LNCAP (cell line): ENCODE data around the gene CCT8.

Experiments
- TF ChIP-seq, protein P1 (sequence below): fragments of 450-650 bp; IDR thresholded peaks from 2 replicates; pipeline ENCODE4 v1.5.1; 2017; ENCODE audit warnings: mild to moderate bottlenecking

The CCT8 gene

DNA sequence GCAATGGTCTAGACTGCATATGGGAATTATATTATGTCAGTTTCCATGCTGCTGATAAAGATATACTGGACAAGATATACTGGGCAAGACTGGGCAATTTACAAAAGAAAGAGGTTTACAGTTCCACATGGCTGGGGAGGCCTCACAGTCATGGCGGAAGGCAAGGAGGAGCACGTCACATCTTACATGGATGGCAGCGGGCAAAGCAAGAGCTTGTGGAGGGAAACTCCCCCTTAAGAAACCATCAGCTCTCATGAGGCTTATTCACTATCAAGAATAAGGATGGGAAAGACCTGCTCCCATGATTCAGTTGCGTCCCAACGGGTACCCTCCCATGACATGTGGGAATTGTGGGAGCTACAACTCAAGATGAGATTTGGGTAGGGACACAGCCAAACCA is 21.2 kb downstream of the CCT8 start:
- TF ChIP-seq, protein P1, sequence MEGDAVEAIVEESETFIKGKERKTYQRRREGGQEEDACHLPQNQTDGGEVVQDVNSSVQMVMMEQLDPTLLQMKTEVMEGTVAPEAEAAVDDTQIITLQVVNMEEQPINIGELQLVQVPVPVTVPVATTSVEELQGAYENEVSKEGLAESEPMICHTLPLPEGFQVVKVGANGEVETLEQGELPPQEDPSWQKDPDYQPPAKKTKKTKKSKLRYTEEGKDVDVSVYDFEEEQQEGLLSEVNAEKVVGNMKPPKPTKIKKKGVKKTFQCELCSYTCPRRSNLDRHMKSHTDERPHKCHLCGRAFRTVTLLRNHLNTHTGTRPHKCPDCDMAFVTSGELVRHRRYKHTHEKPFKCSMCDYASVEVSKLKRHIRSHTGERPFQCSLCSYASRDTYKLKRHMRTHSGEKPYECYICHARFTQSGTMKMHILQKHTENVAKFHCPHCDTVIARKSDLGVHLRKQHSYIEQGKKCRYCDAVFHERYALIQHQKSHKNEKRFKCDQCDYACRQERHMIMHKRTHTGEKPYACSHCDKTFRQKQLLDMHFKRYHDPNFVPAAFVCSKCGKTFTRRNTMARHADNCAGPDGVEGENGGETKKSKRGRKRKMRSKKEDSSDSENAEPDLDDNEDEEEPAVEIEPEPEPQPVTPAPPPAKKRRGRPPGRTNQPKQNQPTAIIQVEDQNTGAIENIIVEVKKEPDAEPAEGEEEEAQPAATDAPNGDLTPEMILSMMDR, result no peak

DNA sequence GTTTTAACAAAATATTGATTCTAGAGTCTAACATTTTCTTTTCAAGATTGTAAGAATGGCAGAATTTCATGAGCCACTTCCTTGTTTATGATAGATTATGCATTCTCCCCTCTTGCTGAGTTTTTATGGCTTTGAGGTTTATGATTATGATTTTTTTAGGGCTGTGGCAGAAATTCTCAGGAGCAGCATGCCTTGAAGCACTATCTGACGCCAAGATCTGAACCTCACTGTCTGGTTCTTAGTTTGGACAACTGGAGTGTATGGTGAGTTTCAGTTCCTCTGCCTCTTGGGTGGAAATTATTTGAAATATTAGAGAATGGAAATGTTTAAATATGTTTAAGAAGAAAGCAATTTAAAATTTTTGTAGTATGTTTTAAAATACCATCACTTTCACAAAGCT is 38.8 kb downstream of the CCT8 start:
- TF ChIP-seq, protein P1, result no peak

DNA sequence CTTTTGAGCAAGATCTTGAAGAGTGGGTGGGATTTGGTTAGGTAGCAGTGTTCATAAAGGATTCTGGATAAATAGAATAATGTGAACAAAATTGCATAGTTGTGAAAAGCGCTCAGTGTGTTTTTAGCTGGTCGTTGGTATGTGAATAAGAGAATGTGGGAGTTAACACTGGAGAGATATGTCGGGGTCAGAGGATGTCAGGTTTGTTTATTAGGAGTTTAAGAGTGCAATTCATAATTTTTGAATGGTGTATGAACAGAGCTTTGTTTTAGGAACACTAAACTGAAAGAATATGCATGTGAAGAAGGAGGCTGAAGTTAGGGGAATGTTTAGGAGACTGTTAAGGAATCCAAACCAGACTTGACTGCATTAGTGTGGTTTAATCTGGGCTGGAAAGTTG is 39.6 kb downstream of the CCT8 start:
- TF ChIP-seq, protein P1, result no peak

DNA sequence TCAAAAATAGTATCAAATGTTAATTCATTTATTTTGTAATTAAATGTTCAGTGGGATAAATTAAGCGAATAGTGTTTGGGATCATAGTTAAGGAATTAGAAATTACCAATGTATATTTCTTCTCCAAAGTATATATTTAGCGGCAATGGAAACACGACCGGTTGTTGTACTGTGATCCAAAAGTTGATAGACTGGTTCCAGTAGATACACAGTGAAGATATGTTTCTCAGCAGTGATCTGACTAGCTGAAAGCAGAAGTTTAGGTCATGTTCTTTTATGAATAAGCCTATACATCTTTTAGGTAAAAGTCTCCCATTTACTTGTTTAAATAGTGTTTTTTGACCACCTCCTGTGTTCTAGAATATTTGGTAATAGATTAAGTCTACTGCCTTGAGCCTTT is 40.1 kb downstream of the CCT8 start:
- TF ChIP-seq, protein P1, result no peak

DNA sequence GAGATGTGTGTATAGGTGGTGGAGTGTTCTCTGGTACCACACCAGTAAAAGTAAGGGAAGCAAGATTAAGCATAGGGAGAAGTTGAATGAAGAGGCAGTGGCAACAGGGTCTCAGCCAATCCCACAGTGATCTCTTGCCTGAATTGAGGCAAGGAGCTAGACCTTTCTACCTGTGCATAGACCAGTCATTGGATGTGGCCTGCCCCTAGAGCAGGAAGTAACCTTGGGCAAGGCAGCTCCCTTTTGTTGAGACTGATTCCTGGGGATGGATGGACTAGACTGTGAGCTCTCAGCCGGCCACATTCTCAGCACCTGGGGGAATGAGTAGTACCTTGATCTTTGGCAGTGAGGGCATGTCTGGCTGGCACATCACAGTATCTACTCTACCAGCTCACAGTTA is 42.5 kb downstream of the CCT8 start:
- TF ChIP-seq, protein P1, result no peak

DNA sequence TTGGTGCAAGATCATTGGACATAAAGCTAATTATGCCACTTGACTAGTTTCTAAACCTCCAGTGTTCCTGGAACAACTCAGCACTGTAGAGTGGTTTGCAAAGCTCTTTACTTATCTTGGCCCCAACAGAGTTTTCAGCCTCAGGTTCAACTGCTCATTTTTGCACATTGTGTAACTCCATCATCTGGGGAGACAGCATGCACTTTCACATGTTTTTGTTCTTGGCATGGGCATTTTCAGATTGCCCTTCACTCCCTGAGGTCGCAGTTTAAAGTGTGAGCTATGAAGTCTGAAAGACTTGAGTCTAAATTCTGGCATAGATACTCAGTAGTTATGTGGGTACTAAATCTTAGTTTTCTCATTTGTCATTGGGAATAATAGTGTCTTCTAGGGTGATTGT is 43.9 kb downstream of the CCT8 start:
- TF ChIP-seq, protein P1, result no peak

DNA sequence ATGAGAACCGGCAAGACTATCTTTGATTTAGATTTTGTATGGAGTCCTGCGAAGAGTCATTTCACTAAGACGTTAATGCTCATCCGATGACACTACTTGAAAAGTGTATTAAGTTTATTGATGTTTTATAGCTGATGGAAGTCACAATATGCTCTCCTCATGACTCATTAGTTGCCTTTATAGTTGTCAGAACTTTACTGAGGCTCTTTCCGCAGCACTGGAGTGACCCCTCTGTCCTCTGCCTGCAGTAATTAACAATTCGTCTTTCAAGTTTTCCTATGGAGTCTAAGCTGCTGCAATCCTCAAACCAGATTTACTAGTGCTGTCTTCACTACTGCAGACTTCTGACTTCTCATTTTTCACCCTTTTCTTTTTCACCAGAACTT is 48.1 kb downstream of the CCT8 start:
- TF ChIP-seq, protein P1, result no peak

DNA sequence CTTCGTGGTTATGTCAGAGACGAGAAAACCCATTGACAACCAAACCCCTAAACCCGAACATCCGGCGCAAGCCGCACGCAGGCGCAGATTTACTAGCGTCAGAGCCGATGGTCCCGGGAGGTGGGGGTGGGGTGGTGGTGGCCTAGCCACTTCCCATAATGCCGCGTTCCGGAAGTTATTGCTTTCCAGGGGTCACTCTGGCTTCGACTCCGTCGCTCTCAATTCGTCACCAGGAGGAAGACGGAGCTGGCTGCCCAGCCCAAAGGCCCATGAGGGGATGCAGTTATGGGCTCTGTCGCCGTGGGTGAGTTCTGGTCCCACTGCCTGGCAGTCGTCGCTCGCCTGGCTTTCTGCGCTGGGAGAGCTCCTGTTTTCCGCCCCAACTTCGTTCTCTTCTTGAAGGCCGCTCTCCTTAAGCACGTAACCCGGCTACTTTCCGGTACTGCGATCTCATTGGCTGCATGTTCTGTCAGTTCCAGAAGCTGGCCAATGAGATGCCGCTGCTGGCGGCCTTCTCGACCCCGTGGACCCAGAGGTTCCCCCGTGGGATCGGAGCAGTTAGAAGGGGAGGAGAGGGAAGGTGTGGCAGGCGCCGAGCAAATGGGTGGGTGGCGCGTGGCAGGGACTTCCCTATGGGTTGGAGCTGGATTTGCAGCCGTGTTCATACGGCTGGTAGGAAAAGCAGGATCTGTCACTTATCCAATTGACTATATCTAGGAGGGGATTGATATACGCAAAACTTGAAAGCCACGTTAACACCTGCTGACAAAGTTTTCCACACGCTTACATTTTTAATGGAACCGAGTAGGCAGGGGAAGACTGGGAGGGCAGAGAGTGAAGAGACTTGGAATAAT is 48.7 kb downstream of the CCT8 start, which contains the start of gene USP16:
TSS of gene USP16 (plus strand) at position 195 of the 854 bp plus-strand sequence. CDS start 3,246 bp downstream, outside the sequence.
- TF ChIP-seq, protein P1, result no peak
